ENCODE results near the gene TUBB. TPM values are rescaled to one million over a fixed set of nuclear protein-coding genes. Genes with fewer than 3 reads are reported as not detected.

The TUBB gene
- total and polyA plus RNA-seq, 9 of the 15 experiments (the other 6 are each of a cell fraction or from before 2014, with no cell fraction given), result 971 to 2,870 (median 1,478) TPM

- TF ChIP-seq ZSCAN32 (CRISPR knock-in tag; IDR thresholded peaks at IDR 0.05), result no peak
- TF ChIP-seq ZFP91 (CRISPR knock-in tag; IDR thresholded peaks at IDR 0.05), result 0 out of 2 replicates have a peak, but pooled peaks have one; percentile 26
- no peak; the same call in 1 of the 2 replicates for TF ChIP-seq LARP7 (IDR thresholded peaks at IDR 0.05)
- TF ChIP-seq, protein P1, sequence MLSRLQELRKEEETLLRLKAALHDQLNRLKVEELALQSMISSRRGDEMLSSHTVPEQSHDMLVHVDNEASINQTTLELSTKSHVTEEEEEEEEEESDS (CRISPR knock-in tag; IDR thresholded peaks at IDR 0.05), result no peak
- TF ChIP-seq BACH1 (tag; IDR thresholded peaks at IDR 0.05), result no peak
- no peak for TF ChIP-seq MCM2 (IDR thresholded peaks at IDR 0.05; ENCODE audit: low read depth)
- no peak for TF ChIP-seq TCFL5 (CRISPR knock-in tag; conservative IDR thresholded peaks at IDR 0.05)
- peak; percentile 54; the same call in 1 of the 2 replicates for TF ChIP-seq ZNF395 (CRISPR knock-in tag; IDR thresholded peaks at IDR 0.05)
- no peak for TF ChIP-seq ZNF444 (CRISPR knock-in tag; IDR thresholded peaks at IDR 0.05)
- TF ChIP-seq TAL1 (IDR thresholded peaks at IDR 0.05), result no peak
- TF ChIP-seq, protein P2, sequence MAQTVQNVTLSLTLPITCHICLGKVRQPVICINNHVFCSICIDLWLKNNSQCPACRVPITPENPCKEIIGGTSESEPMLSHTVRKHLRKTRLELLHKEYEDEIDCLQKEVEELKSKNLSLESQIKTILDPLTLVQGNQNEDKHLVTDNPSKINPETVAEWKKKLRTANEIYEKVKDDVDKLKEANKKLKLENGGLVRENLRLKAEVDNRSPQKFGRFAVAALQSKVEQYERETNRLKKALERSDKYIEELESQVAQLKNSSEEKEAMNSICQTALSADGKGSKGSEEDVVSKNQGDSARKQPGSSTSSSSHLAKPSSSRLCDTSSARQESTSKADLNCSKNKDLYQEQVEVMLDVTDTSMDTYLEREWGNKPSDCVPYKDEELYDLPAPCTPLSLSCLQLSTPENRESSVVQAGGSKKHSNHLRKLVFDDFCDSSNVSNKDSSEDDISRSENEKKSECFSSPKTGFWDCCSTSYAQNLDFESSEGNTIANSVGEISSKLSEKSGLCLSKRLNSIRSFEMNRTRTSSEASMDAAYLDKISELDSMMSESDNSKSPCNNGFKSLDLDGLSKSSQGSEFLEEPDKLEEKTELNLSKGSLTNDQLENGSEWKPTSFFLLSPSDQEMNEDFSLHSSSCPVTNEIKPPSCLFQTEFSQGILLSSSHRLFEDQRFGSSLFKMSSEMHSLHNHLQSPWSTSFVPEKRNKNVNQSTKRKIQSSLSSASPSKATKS (CRISPR knock-in tag; IDR thresholded peaks at IDR 0.05), result no peak
- TF ChIP-seq ZNF224 (CRISPR knock-in tag; IDR thresholded peaks at IDR 0.05), result no peak
- TF ChIP-seq NFE2L1 (tag; IDR thresholded peaks at IDR 0.05; ENCODE audit: borderline replicate concordance, low read depth), result no peak
- 0 out of 2 replicates have a peak, but pooled peaks have one; percentile 31 for TF ChIP-seq MEF2D (tag; conservative IDR thresholded peaks at IDR 0.05; ENCODE audit: low read depth)
- TF ChIP-seq BRF2 (IDR thresholded peaks at IDR 0.05; ENCODE audit: borderline replicate concordance, insufficient read depth, insufficient read length), result no peak
- TF ChIP-seq RB1 (IDR thresholded peaks at IDR 0.05; ENCODE audit: low read depth), result no peak; the same call in 1 of the 2 replicates
- no peak for TF ChIP-seq HIVEP1 (CRISPR knock-in tag; IDR thresholded peaks at IDR 0.05)
- no peak for TF ChIP-seq ZNF3 (CRISPR knock-in tag; IDR thresholded peaks at IDR 0.05)
- TF ChIP-seq ZBTB1 (CRISPR knock-in tag; IDR thresholded peaks at IDR 0.05; ENCODE audit: borderline replicate concordance, low read depth), result 0 out of 2 replicates have a peak, but pooled peaks have one; percentile 32
- TF ChIP-seq MYC (IDR thresholded peaks at IDR 0.05; ENCODE audit: low read depth, low read length), result peak; percentile 44; the same call in 1 of the 2 replicates
- TF ChIP-seq MYC (CRISPR knock-in tag; IDR thresholded peaks at IDR 0.05; ENCODE audit: borderline replicate concordance, low read depth), result no peak
- no peak for TF ChIP-seq POU5F1 (IDR thresholded peaks at IDR 0.05; ENCODE audit: borderline replicate concordance, low read depth, low read length, partially characterized antibody)
Measured at GRCh38 chr6:30722280-30723112, 2.3 kb downstream of the TUBB start (continued).

Data from K562 (cell line).